A549 (cell line): ENCODE data around the gene GRID2. TPM values are rescaled to one million over a fixed set of nuclear protein-coding genes. Genes with fewer than 3 reads are reported as not detected.

Experiments used
- ATAC-seq, 2 experiments: fragments of 200-7000 bp in 1 of 2; fragments of >200 bp in 1 of 2; cut with Nextera tagmentation in 1 of 2; cut with Tn5 transposase in 1 of 2; 3 replicates each; pipeline versions ENCODE4 v1.8.0 to v1.9.1; 2018 to 2020; ENCODE audit warnings: mild to moderate bottlenecking in 1 of 2, moderate library complexity in 1 of 2
- CTCF ChIA-PET: fragments of 300-600 bp; sonication (Branson Sonifier 250); formaldehyde crosslinking; extraction: SDS; loops from one replicate; lab custom pipeline; 2021; ENCODE audit warnings: antibody characterized with exemption, inconsistent platforms; lab: Yijun Ruan, JAX
- POLR2A ChIA-PET: fragments of 350-600 bp; formaldehyde crosslinking; extraction: SDS; loops from one replicate; lab custom pipeline; 2021; ENCODE audit warnings: antibody characterized with exemption, inconsistent platforms; lab: Yijun Ruan, JAX
- DNase-seq, 2 experiments: peaks; one replicate each; pipeline versions ENCODE4 v3.0.0 to v3.0.0-alpha.2; 2011 to 2016; ENCODE audit warnings: low read depth in 1 of 2, low spot score in 1 of 2
- FAIRE-seq: peaks from 2 replicates; lab custom pipeline; 2011; peaks lifted over from hg19 to GRCh38; lab: Jason Lieb, UNC
- H3K27ac ChIP-seq, 2 experiments: fragments of >200 bp; sonication (Bioruptor Twin); formaldehyde crosslinking; 3 replicates each; pipeline ENCODE4 v1.5.1; 2016 to 2017
- H3K4me1 ChIP-seq: fragments of >200 bp; sonication (Bioruptor Twin); formaldehyde crosslinking; 3 replicates; pipeline ENCODE4 v1.6.1; 2016
- H3K4me2 ChIP-seq: fragments of >200 bp; sonication (Bioruptor Twin); formaldehyde crosslinking; 3 replicates; pipeline ENCODE4 v1.6.1; 2016
- H3K4me3 ChIP-seq: fragments of >200 bp; sonication (Bioruptor Twin); formaldehyde crosslinking; 3 replicates; pipeline ENCODE4 v1.5.1; 2016
- H3K9me3 ChIP-seq: fragments of >200 bp; sonication (Bioruptor Twin); formaldehyde crosslinking; 3 replicates; pipeline ENCODE4 v1.6.1; 2016
- CBX2 ChIP-seq: fragments of 200-600 bp; sonication (generic); IDR thresholded peaks from 2 replicates; pipeline ENCODE4 v1.6.1; 2016; ENCODE audit warnings: low read depth, mild to moderate bottlenecking, borderline replicate concordance
- CBX8 ChIP-seq: fragments of 200-600 bp; sonication (generic); IDR thresholded peaks from 2 replicates; pipeline ENCODE4 v1.6.1; 2016
- CHD2 ChIP-seq: fragments of 150-350 bp; IDR thresholded peaks from 2 replicates; pipeline ENCODE4 v1.6.1; 2014; ENCODE audit warnings: low read length; ENCODE audit not compliant: partially characterized antibody
- FOSB ChIP-seq: fragments of 250-450 bp; sonication (Bioruptor Pico); IDR thresholded peaks from 2 replicates; pipeline ENCODE4 v1.5.0; 2020; ENCODE audit warnings: mild to moderate bottlenecking, moderate library complexity
- HDAC2 ChIP-seq: fragments of 200-600 bp; sonication (generic); IDR thresholded peaks from 2 replicates; pipeline ENCODE4 v1.6.1; 2016
- HEYL ChIP-seq: fragments of 250-450 bp; sonication (Bioruptor Pico); IDR thresholded peaks from 2 replicates; pipeline ENCODE4 v1.8.0; 2021; ENCODE audit warnings: mild to moderate bottlenecking, moderate library complexity
- JUN ChIP-seq, 2 experiments: fragments of >200 bp; sonication (Bioruptor Twin); formaldehyde crosslinking; IDR thresholded peaks; 2 replicates in 1 of 2; 3 replicates in 1 of 2; pipeline ENCODE4 v1.6.1; 2016 to 2017
- JUNB ChIP-seq: fragments of >200 bp; sonication (Bioruptor Twin); formaldehyde crosslinking; IDR thresholded peaks from 2 replicates; pipeline ENCODE4 v1.6.1; 2016
- MAFK ChIP-seq: fragments of 450-650 bp; IDR thresholded peaks from 2 replicates; pipeline ENCODE4 v1.6.1; 2014; ENCODE audit not compliant: partially characterized antibody
- MAZ ChIP-seq: fragments of 150-350 bp; IDR thresholded peaks from 2 replicates; pipeline ENCODE4 v1.6.1; 2014; ENCODE audit warnings: antibody characterized with exemption, low read depth, low read length, borderline replicate concordance
- NPAS2 ChIP-seq: fragments of 250-450 bp; sonication (Bioruptor Pico); IDR thresholded peaks from 2 replicates; pipeline ENCODE4 v1.8.0; 2022; ENCODE audit warnings: mild to moderate bottlenecking, moderate library complexity, borderline replicate concordance
- RAD21 ChIP-seq, 2 experiments: fragments of >200 bp in 1 of 2; sonication (Bioruptor Twin) in 1 of 2; formaldehyde crosslinking in 1 of 2; IDR thresholded peaks in 1 of 2; conservative IDR thresholded peaks in 1 of 2; 2 replicates in 1 of 2; 3 replicates in 1 of 2; pipeline ENCODE4 v1.6.1; 2012 to 2018; ENCODE audit warnings: inconsistent platforms in 1 of 2
- RCOR1 ChIP-seq: fragments of 150-350 bp; IDR thresholded peaks from 2 replicates; pipeline ENCODE4 v1.6.1; 2014; ENCODE audit warnings: antibody characterized with exemption, low read length, low read depth
- RFX5 ChIP-seq: fragments of 450-650 bp; IDR thresholded peaks from 2 replicates; pipeline ENCODE4 v1.7.1; 2014; ENCODE audit warnings: antibody characterized with exemption, mild to moderate bottlenecking, moderate library complexity
- SREBF2 ChIP-seq: fragments of 450-650 bp; IDR thresholded peaks from 2 replicates; pipeline ENCODE4 v1.6.1; 2014; ENCODE audit warnings: mild to moderate bottlenecking, moderate library complexity
- TFCP2L1 ChIP-seq: fragments of 250-450 bp; sonication (Bioruptor Pico); IDR thresholded peaks from 2 replicates; pipeline ENCODE4 v1.5.0; 2021; ENCODE audit warnings: mild to moderate bottlenecking
- TP53 ChIP-seq: fragments of 250-450 bp; sonication (Bioruptor Pico); IDR thresholded peaks from 2 replicates; pipeline ENCODE4 v1.5.0; 2021; ENCODE audit warnings: mild to moderate bottlenecking, moderate library complexity
- ZFP36 ChIP-seq: fragments of 450-650 bp; IDR thresholded peaks from 2 replicates; pipeline ENCODE4 v1.6.1; 2014; ENCODE audit warnings: borderline replicate concordance; ENCODE audit not compliant: partially characterized antibody
- WGBS: methylation state at CpG from one replicate; pipeline ENCODE4 v1.1.6; 2017; ENCODE audit errors: missing lambda C conversion rate; 5-methylcytosine and 5-hydroxymethylcytosine counted together
- polyA plus RNA-seq, 4 experiments: library from polyadenylated mRNA; depleted of rRNA in 3 of 4; stranded (reverse); fragments of >200 nt; fragmentation: RNase III in 1 of 4; extraction: RNeasy Plus Mini Kit Qiagen cat#74134 plus additional on column Dnase treatment in 1 of 4; gene quantifications; 2 replicates in 3 of 4; 3 replicates in 1 of 4; pipeline ENCODE4 v1.2.3, GENCODE V29; 2011 to 2017
- TF ChIP-seq, protein P1 (sequence below): fragments of 150-350 bp; IDR thresholded peaks from 2 replicates; pipeline ENCODE4 v1.6.1; 2014; ENCODE audit warnings: low read depth, mild to moderate bottlenecking, low read length
- TF ChIP-seq, protein P2 (sequence below): fragments of 200-600 bp; sonication (generic); IDR thresholded peaks from 2 replicates; pipeline ENCODE4 v1.6.1; 2016; ENCODE audit warnings: antibody characterized with exemption, mild to moderate bottlenecking, moderate library complexity
- TF ChIP-seq, protein P3 (sequence below): IDR thresholded peaks from 2 replicates; pipeline ENCODE4 v1.6.1; 2012
- TF ChIP-seq, protein P4 (sequence below): fragments of 450-650 bp; IDR thresholded peaks from 2 replicates; pipeline ENCODE4 v1.6.1; 2014; ENCODE audit warnings: antibody characterized with exemption

GRID2 gene
- polyA plus RNA-seq, 2 of the 4 experiments (the other 2 are of a cell fraction), result not detected

DNA sequence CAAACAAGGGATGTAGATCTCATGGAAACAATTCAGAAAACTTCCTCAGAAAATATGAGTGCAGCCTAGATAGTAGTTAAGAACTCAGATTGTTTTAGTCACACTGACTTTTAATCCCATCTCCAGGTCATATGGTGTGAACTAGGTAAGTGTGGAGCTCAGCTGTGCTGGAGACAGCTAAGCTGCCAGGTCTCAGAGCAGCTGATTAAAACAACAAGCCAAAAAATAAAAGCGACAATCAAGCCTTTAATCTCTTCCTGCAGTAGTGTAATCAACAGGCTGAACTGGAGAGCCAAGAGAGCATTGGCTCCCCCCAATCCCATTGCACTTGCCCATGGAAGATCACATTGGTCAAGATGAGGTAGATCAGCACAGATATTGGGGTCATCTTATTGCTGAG lies 1426.5 kb downstream of the GRID2 start:
- ChIA-PET POLR2A (no interaction called here), CTCF (no interaction called here)
- H3K4me1 ChIP-seq, result no peaks in the 10 kb centered on the region
- WGBS, result 82% methylated on average over 1 of the region's 1 CpG
- H3K4me3 ChIP-seq, result no peak overlapping the region
- FAIRE-seq, result no peak
- no peak overlapping the region for H3K4me2 ChIP-seq
- no peak for ATAC-seq
- no peak overlapping the region for H3K27ac ChIP-seq
- no peaks in the 10 kb centered on the region for H3K9me3 ChIP-seq
- TF ChIP-seq RCOR1 (no peak), CBX8 (no peak), JUNB (no peak)
- TF ChIP-seq, protein P1, sequence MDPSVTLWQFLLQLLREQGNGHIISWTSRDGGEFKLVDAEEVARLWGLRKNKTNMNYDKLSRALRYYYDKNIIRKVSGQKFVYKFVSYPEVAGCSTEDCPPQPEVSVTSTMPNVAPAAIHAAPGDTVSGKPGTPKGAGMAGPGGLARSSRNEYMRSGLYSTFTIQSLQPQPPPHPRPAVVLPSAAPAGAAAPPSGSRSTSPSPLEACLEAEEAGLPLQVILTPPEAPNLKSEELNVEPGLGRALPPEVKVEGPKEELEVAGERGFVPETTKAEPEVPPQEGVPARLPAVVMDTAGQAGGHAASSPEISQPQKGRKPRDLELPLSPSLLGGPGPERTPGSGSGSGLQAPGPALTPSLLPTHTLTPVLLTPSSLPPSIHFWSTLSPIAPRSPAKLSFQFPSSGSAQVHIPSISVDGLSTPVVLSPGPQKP, result no peak
- no peak for DNase-seq

DNA sequence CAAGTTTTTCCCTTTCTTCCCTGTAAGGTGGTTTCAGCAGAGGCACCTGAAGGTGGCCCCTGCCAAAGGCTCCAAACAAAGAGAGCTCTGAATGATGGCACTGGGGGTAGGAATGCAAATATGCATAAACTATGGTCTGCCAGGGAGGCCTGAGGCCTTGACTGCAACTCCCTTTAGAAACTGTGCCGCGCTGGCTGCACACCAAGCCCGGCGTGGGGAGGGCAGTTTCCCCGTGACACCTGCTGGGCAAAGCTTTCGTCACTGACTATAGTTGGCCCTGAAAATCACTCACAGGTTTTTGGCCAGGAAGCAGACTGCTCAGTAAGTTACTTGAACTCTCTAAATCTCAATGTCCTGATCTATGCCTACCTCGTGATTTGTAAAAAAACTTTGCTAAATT lies 1427.0 kb downstream of the GRID2 start:
- H3K9me3 ChIP-seq, result no peaks in the 10 kb centered on the region
- DNase-seq (no peak), FAIRE-seq (no peak), ATAC-seq (no peak)
- no peak overlapping the region for H3K4me3 ChIP-seq
- WGBS, result 6% methylated on average over 1 of the region's 7 CpGs
- no peaks in the 10 kb centered on the region for H3K4me1 ChIP-seq
- TF ChIP-seq TP53 (CRISPR knock-in tag), result no peak
- TF ChIP-seq HEYL, result no peak
- TF ChIP-seq CHD2, result no peak
- TF ChIP-seq FOSB (CRISPR knock-in tag), result no peak
- no peak for TF ChIP-seq RAD21 (conservative IDR thresholded peaks at IDR 0.05 in 1 of 2, IDR thresholded peaks at IDR 0.05 in 1 of 2)
- no peak for TF ChIP-seq NPAS2 (CRISPR knock-in tag)
- no peak for TF ChIP-seq MAFK
- TF ChIP-seq CBX2, result no peak
- TF ChIP-seq JUN (IDR thresholded peaks at IDR 0.05), result no peak
- TF ChIP-seq, protein P2, sequence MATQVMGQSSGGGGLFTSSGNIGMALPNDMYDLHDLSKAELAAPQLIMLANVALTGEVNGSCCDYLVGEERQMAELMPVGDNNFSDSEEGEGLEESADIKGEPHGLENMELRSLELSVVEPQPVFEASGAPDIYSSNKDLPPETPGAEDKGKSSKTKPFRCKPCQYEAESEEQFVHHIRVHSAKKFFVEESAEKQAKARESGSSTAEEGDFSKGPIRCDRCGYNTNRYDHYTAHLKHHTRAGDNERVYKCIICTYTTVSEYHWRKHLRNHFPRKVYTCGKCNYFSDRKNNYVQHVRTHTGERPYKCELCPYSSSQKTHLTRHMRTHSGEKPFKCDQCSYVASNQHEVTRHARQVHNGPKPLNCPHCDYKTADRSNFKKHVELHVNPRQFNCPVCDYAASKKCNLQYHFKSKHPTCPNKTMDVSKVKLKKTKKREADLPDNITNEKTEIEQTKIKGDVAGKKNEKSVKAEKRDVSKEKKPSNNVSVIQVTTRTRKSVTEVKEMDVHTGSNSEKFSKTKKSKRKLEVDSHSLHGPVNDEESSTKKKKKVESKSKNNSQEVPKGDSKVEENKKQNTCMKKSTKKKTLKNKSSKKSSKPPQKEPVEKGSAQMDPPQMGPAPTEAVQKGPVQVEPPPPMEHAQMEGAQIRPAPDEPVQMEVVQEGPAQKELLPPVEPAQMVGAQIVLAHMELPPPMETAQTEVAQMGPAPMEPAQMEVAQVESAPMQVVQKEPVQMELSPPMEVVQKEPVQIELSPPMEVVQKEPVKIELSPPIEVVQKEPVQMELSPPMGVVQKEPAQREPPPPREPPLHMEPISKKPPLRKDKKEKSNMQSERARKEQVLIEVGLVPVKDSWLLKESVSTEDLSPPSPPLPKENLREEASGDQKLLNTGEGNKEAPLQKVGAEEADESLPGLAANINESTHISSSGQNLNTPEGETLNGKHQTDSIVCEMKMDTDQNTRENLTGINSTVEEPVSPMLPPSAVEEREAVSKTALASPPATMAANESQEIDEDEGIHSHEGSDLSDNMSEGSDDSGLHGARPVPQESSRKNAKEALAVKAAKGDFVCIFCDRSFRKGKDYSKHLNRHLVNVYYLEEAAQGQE, result no peak
- no peak for TF ChIP-seq TFCP2L1 (CRISPR knock-in tag)
- TF ChIP-seq, protein P3, sequence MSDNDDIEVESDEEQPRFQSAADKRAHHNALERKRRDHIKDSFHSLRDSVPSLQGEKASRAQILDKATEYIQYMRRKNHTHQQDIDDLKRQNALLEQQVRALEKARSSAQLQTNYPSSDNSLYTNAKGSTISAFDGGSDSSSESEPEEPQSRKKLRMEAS, result no peak
- TF ChIP-seq, protein P4, sequence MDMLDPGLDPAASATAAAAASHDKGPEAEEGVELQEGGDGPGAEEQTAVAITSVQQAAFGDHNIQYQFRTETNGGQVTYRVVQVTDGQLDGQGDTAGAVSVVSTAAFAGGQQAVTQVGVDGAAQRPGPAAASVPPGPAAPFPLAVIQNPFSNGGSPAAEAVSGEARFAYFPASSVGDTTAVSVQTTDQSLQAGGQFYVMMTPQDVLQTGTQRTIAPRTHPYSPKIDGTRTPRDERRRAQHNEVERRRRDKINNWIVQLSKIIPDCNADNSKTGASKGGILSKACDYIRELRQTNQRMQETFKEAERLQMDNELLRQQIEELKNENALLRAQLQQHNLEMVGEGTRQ, result no peak
- no peak for TF ChIP-seq HDAC2
- TF ChIP-seq MAZ, result no peak
- no peak for TF ChIP-seq ZFP36
- no peak for TF ChIP-seq SREBF2
- TF ChIP-seq RFX5, result no peak
- H3K4me2 ChIP-seq, result no peak overlapping the region
- no peak overlapping the region for H3K27ac ChIP-seq
- ChIA-PET CTCF (interaction anchor here (1.7 kb wide), 1 partner anchor 34 kb away, joined by 3 read pairs; no protein-coding TSS in a partner anchor), POLR2A (no interaction called here)
